ENCODE results near the gene KATNB1.
"Not testable (repeated sequence)": the region's sequence is repeated elsewhere in the genome, so short reads cannot be mapped to it uniquely, and the experiment has no call there.

Gene KATNB1

DNA sequence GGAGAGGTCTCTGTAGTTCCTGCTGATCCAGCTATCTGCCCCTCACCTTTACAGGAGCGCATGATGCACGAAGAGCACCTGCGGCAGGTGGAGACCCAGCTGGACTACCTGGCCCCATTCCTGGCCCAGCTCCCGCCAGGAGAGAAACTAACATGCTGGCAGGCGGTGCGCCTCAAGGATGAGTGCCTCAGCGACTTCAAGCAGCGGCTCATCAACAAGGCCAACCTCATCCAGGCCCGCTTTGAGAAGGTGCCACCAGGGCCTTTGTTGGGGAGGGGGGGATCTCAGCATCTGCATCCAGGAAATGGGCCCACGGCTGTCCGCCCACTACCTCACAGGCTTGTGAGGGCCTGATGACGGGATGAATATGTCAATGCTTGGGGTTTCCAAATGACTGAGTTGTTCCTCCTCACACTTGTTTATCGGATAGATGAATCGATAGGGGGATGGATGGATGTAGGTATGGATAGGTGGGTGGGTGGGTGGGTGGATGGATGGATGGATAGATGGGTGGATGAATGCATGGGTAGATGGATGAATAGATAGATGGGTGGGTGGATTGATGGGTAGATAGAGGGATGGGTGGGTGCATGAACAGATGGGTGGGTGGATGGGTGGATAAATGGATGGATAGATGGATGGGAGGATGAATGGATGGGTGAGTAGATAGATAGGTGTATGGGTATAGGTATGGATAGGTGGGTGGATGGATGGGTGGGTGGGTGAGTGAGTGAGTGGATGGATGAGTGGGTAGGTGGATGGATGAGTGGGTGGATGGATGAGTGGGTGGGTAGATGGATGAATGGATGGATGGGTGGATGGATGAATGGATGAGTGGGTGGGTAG is 7.0 kb upstream of the KATNB1 start:
- Histone ChIP-seq H3K9me3 (ENCODE audit: insufficient read depth, low read length, severe bottlenecking) (peaks cover 2% of the 10 kb centered on the region), H2AFZ (ENCODE audit: low read depth, low read length) (no peak overlapping the region), H3K27me3 (ENCODE audit: insufficient read depth, low read length, poor library complexity) (no peaks in the 10 kb centered on the region), H4K20me1 (ENCODE audit: insufficient read depth, low read length) (no peaks in the 10 kb centered on the region), H3K27ac (ENCODE audit: low read length) (no peak overlapping the region), H3K4me3 (ENCODE audit: low read depth in 1 of 2, low read length in 2 of 2) (no peak overlapping the region), H3K79me2 (ENCODE audit: insufficient read depth, low read length) (no peaks in the 10 kb centered on the region), H3K4me2 (ENCODE audit: insufficient read depth, low read length) (no peak overlapping the region), H3K4me1 (ENCODE audit: insufficient read depth, low read length) (no peaks in the 10 kb centered on the region), H3K36me3 (ENCODE audit: insufficient read depth, low read length) (no peaks in the 10 kb centered on the region), H3K9ac (ENCODE audit: low read depth, low read length) (no peak overlapping the region)
- ATAC-seq (ENCODE audit: insufficient read depth, low read depth) (no peak), DNase-seq (no peak)
- no peak for TF ChIP-seq EZH2 (IDR thresholded peaks at IDR 0.05; ENCODE audit: borderline replicate concordance, low read depth, low read length, severe bottlenecking)
- TF ChIP-seq, protein P1, sequence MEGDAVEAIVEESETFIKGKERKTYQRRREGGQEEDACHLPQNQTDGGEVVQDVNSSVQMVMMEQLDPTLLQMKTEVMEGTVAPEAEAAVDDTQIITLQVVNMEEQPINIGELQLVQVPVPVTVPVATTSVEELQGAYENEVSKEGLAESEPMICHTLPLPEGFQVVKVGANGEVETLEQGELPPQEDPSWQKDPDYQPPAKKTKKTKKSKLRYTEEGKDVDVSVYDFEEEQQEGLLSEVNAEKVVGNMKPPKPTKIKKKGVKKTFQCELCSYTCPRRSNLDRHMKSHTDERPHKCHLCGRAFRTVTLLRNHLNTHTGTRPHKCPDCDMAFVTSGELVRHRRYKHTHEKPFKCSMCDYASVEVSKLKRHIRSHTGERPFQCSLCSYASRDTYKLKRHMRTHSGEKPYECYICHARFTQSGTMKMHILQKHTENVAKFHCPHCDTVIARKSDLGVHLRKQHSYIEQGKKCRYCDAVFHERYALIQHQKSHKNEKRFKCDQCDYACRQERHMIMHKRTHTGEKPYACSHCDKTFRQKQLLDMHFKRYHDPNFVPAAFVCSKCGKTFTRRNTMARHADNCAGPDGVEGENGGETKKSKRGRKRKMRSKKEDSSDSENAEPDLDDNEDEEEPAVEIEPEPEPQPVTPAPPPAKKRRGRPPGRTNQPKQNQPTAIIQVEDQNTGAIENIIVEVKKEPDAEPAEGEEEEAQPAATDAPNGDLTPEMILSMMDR (IDR thresholded peaks at IDR 0.05; ENCODE audit: borderline replicate concordance, extremely low read depth, low read length, poor library complexity, severe bottlenecking), result no peak

DNA sequence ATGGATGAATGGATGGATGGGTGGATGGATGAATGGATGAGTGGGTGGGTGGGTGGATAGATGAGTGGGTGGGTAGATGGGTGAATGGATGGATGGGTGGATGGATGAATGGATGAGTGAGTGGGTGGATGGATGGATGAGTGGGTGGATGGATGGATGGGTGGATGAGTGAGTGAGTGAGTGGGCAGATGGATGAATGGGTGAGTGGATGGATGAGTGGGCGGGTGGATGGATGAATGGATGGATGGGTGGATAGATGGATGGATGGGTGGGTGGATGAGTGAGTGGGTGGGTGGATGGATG is 6.4 kb upstream of the KATNB1 start:
- Histone ChIP-seq H3K27me3 (ENCODE audit: insufficient read depth, low read length, poor library complexity) (no peaks in the 10 kb centered on the region), H4K20me1 (ENCODE audit: insufficient read depth, low read length) (no peaks in the 10 kb centered on the region), H3K27ac (ENCODE audit: low read length) (no peak overlapping the region), H3K9me3 (ENCODE audit: insufficient read depth, low read length, severe bottlenecking) (peaks cover 2% of the 10 kb centered on the region), H3K4me1 (ENCODE audit: insufficient read depth, low read length) (peaks cover 5% of the 10 kb centered on the region; the same call in 1 of the 2 replicates), H3K4me2 (ENCODE audit: insufficient read depth, low read length) (no peak overlapping the region), H3K4me3 (ENCODE audit: low read depth in 1 of 2, low read length in 2 of 2) (no peak overlapping the region), H3K36me3 (ENCODE audit: insufficient read depth, low read length) (no peaks in the 10 kb centered on the region), H3K9ac (ENCODE audit: low read depth, low read length) (no peak overlapping the region), H2AFZ (ENCODE audit: low read depth, low read length) (no peak overlapping the region), H3K79me2 (ENCODE audit: insufficient read depth, low read length) (no peaks in the 10 kb centered on the region)
- ATAC-seq (ENCODE audit: insufficient read depth, low read depth) (no peak), DNase-seq (no peak)
- TF ChIP-seq EZH2 (IDR thresholded peaks at IDR 0.05; ENCODE audit: borderline replicate concordance, low read depth, low read length, severe bottlenecking), result no peak
- TF ChIP-seq, protein P1 (IDR thresholded peaks at IDR 0.05; ENCODE audit: borderline replicate concordance, extremely low read depth, low read length, poor library complexity, severe bottlenecking), result no peak

DNA sequence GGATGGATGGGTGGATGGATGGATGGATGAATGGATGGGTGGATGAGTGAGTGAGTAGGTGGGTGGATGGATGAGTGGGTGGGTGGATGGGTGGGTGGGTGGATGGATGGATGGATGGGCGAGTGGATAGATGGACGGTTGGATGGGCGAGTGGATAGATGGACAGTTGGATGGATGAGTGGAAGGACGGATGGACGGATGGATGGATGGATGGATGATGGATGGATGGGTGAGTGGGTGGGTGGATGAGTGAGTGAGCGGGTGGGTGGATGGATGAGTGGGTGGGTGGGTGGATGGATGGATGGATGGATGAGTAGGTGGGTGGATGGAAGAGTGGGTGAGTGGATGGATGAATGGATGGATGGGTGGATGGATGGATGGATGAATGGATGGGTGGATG is 5.7 kb upstream of the KATNB1 start:
- H3K9me3 ChIP-seq (ENCODE audit: insufficient read depth, low read length, severe bottlenecking); H3K79me2 ChIP-seq (ENCODE audit: insufficient read depth, low read length); H3K9ac ChIP-seq (ENCODE audit: low read depth, low read length); H3K4me2 ChIP-seq (ENCODE audit: insufficient read depth, low read length); H2AFZ ChIP-seq (ENCODE audit: low read depth, low read length); H3K27me3 ChIP-seq (ENCODE audit: insufficient read depth, low read length, poor library complexity); ATAC-seq (ENCODE audit: insufficient read depth, low read depth); H3K36me3 ChIP-seq (ENCODE audit: insufficient read depth, low read length); H4K20me1 ChIP-seq (ENCODE audit: insufficient read depth, low read length); H3K27ac ChIP-seq (ENCODE audit: low read length); H3K4me3 ChIP-seq (ENCODE audit: low read depth in 1 of 2, low read length in 2 of 2); DNase-seq: not testable (repeated sequence)
- H3K4me1 ChIP-seq (ENCODE audit: insufficient read depth, low read length), result peaks cover 11% of the 10 kb centered on the region

DNA sequence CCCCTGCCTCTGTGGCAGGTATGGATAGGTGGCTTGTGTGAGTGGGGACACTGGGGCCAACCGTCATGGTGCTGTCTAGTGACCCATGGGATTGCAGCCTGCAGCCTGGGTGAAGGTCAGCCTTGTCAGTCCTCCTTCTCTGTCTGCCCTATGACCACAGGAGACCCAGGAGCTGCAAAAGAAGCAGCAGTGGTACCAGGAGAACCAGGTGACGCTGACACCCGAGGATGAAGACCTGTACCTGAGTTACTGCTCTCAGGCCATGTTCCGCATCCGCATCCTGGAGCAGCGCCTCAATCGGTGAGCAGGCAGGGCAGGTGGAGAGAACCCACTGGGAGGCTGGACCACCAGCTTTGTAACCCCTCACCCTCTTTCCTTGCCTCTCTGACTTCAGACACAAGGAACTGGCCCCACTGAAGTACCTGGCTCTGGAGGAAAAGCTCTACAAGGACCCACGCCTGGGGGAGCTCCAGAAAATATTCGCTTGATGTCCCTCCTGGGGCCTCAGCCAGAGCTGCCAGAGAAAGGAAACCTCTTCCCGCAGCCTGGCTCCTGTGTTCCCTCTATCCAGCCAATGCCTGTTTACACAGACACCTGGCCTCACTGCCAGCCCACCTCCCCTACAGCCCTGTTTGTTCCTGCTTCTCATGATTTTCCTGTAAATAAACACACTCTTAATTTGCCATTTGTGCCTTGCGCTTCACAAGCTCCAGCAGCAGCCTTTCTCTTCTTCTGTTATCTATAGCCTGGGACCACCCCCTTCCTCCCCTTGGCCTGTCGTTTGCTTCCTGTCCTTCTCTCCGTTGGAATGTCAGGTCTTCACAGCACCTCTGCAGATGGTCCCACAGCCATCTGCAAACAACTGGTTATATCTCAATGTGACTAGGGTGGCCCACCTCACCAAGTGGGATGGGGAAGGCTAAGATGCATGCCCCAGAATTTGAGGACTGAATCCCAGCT is 4.5 kb upstream of the KATNB1 start:
- Histone ChIP-seq H3K27me3 (ENCODE audit: insufficient read depth, low read length, poor library complexity) (no peaks in the 10 kb centered on the region), H3K9ac (ENCODE audit: low read depth, low read length) (no peak overlapping the region), H2AFZ (ENCODE audit: low read depth, low read length) (no peak overlapping the region), H3K4me1 (ENCODE audit: insufficient read depth, low read length) (peaks cover 11% of the 10 kb centered on the region), H3K36me3 (ENCODE audit: insufficient read depth, low read length) (no peaks in the 10 kb centered on the region), H3K9me3 (ENCODE audit: insufficient read depth, low read length, severe bottlenecking) (peaks cover 2% of the 10 kb centered on the region), H3K4me2 (ENCODE audit: insufficient read depth, low read length) (no peak overlapping the region), H3K4me3 (ENCODE audit: low read depth in 1 of 2, low read length in 2 of 2) (no peak overlapping the region), H3K27ac (ENCODE audit: low read length) (no peak overlapping the region), H4K20me1 (ENCODE audit: insufficient read depth, low read length) (no peaks in the 10 kb centered on the region), H3K79me2 (ENCODE audit: insufficient read depth, low read length) (peaks cover 12% of the 10 kb centered on the region)
- TF ChIP-seq, protein P1 (IDR thresholded peaks at IDR 0.05; ENCODE audit: borderline replicate concordance, extremely low read depth, low read length, poor library complexity, severe bottlenecking), result no peak
- TF ChIP-seq EZH2 (IDR thresholded peaks at IDR 0.05; ENCODE audit: borderline replicate concordance, low read depth, low read length, severe bottlenecking), result no peak
- DNase-seq (no peak), ATAC-seq (ENCODE audit: insufficient read depth, low read depth) (no peak)

Measured in DND-41 (cell line).